Trophoblast cell (in vitro differentiated cells and primary cell): ENCODE results near the gene RTL10.

Experiments
- DNase-seq, 2 donors: peaks; one replicate each; pipeline ENCODE4 v3.0.0-alpha.2; 2016
- H2AFZ ChIP-seq: 2 replicates; pipeline ENCODE4 v1.6.1; 2013; ENCODE audit warnings: low read length, moderate library complexity, mild to moderate bottlenecking; ENCODE audit not compliant: insufficient read depth, poor library complexity
- H2AK5ac ChIP-seq: 2 replicates; pipeline ENCODE4 v1.6.1; 2013; ENCODE audit warnings: mild to moderate bottlenecking, low read length
- H2BK120ac ChIP-seq: 2 replicates; pipeline ENCODE4 v1.6.1; 2013; ENCODE audit warnings: low read length, mild to moderate bottlenecking, moderate library complexity; ENCODE audit not compliant: insufficient read depth, poor library complexity
- H2BK12ac ChIP-seq: 2 replicates; pipeline ENCODE4 v1.6.1; 2013; ENCODE audit warnings: mild to moderate bottlenecking, low read length, moderate library complexity
- H2BK5ac ChIP-seq: 2 replicates; pipeline ENCODE4 v1.6.1; 2013; ENCODE audit warnings: low read length, low read depth, moderate library complexity, mild to moderate bottlenecking; ENCODE audit not compliant: poor library complexity
- H3K14ac ChIP-seq: 2 replicates; pipeline ENCODE4 v1.6.1; 2013; ENCODE audit warnings: mild to moderate bottlenecking, low read length
- H3K18ac ChIP-seq: 2 replicates; pipeline ENCODE4 v1.6.1; 2013; ENCODE audit warnings: mild to moderate bottlenecking, low read length
- H3K23ac ChIP-seq: 2 replicates; pipeline ENCODE4 v1.6.1; 2013; ENCODE audit warnings: low read length
- H3K27ac ChIP-seq: 2 replicates; pipeline ENCODE4 v1.5.1; 2013; ENCODE audit warnings: low read depth, mild to moderate bottlenecking, inconsistent platforms, low read length, moderate library complexity
- H3K27me3 ChIP-seq: 2 replicates; pipeline ENCODE4 v1.6.1; 2013; ENCODE audit warnings: inconsistent platforms, mild to moderate bottlenecking, low read length, moderate library complexity; ENCODE audit not compliant: insufficient read depth
- H3K36me3 ChIP-seq, 2 experiments: 1 replicate in 1 of 2; 2 replicates in 1 of 2; pipeline ENCODE4 v1.6.1; 2013; ENCODE audit warnings: low read length in 2 of 2, mild to moderate bottlenecking in 2 of 2, moderate library complexity in 1 of 2; ENCODE audit not compliant: insufficient read depth in 2 of 2, control insufficient read depth in 1 of 2
- H3K4ac ChIP-seq: 2 replicates; pipeline ENCODE4 v1.6.1; 2013; ENCODE audit warnings: low read depth, mild to moderate bottlenecking, low read length, moderate library complexity
- H3K4me1 ChIP-seq, 2 experiments: 1 replicate in 1 of 2; 2 replicates in 1 of 2; pipeline ENCODE4 v1.6.1; 2013; ENCODE audit warnings: low read length in 2 of 2, mild to moderate bottlenecking in 2 of 2, moderate library complexity in 1 of 2; ENCODE audit not compliant: insufficient read depth in 2 of 2, control insufficient read depth in 1 of 2
- H3K4me2 ChIP-seq: 2 replicates; pipeline ENCODE4 v1.6.1; 2013; ENCODE audit warnings: inconsistent platforms, mild to moderate bottlenecking, low read length, moderate library complexity
- H3K4me3 ChIP-seq: 2 replicates; pipeline ENCODE4 v1.5.1; 2013; ENCODE audit warnings: mild to moderate bottlenecking, low read depth, low read length, inconsistent platforms
- H3K79me1 ChIP-seq: one replicate; pipeline ENCODE4 v1.6.1; 2013; ENCODE audit warnings: low read length
- H3K79me2 ChIP-seq: 2 replicates; pipeline ENCODE4 v1.6.1; 2013; ENCODE audit warnings: low read length, mild to moderate bottlenecking; ENCODE audit not compliant: control insufficient read depth, insufficient read depth, poor library complexity
- H3K9ac ChIP-seq: 2 replicates; pipeline ENCODE4 v1.6.1; 2013; ENCODE audit warnings: mild to moderate bottlenecking, low read length
- H3K9me3 ChIP-seq: 2 replicates; pipeline ENCODE4 v1.6.1; 2013; ENCODE audit warnings: low read depth, mild to moderate bottlenecking, control low read depth, inconsistent platforms, low read length; ENCODE audit not compliant: insufficient read depth
- H4K12ac ChIP-seq: 2 replicates; pipeline ENCODE4 v1.6.1; 2013; ENCODE audit warnings: low read depth, mild to moderate bottlenecking, low read length, moderate library complexity
- H4K8ac ChIP-seq: 2 replicates; pipeline ENCODE4 v1.6.1; 2013; ENCODE audit warnings: low read depth, mild to moderate bottlenecking, low read length, moderate library complexity
- H4K91ac ChIP-seq: one replicate; pipeline ENCODE4 v1.6.1; 2013; ENCODE audit warnings: low read depth, mild to moderate bottlenecking, low read length, moderate library complexity
- WGBS: extraction: QIAGEN DNeasy Blood & Tissue Kit; methylation state at CpG from one replicate; pipeline ENCODE4 v1.1.7; 2013; ENCODE audit warnings: missing lambda C conversion rate; ENCODE audit not compliant: insufficient read length, insufficient coverage; ENCODE audit errors: extremely low coverage; 5-methylcytosine and 5-hydroxymethylcytosine counted together

The RTL10 gene

GRCh38 chr22:19875061-19875530 is 20.4 kb upstream of the RTL10 start:
- WGBS: no CpG with 5 or more reads among the region's 12 CpGs

GRCh38 chr22:19874307-19875060 is 19.8 kb upstream of the RTL10 start:
- DNase-seq: no peak
- H4K12ac ChIP-seq: no peak overlapping the region
- no peak overlapping the region for H2BK12ac ChIP-seq
- H4K91ac ChIP-seq: no peak overlapping the region
- H3K4me3 ChIP-seq: no peak overlapping the region
- no peaks in the 10 kb centered on the region for H3K79me2 ChIP-seq
- H3K9me3 ChIP-seq: peaks cover 1% of the 10 kb centered on the region
- H2AFZ ChIP-seq: no peak overlapping the region
- peaks cover 8% of the 10 kb centered on the region for H3K79me1 ChIP-seq
- H2AK5ac ChIP-seq: no peak overlapping the region
- H3K23ac ChIP-seq: no peak overlapping the region
- H3K18ac ChIP-seq: no peak overlapping the region
- H2BK5ac ChIP-seq: no peak overlapping the region
- no peak overlapping the region for H3K27ac ChIP-seq
- H2BK120ac ChIP-seq: no peak overlapping the region
- no peaks in the 10 kb centered on the region for H3K36me3 ChIP-seq
- no peak overlapping the region for H3K4me2 ChIP-seq
- no peak overlapping the region for H3K14ac ChIP-seq
- no CpG with 5 or more reads among the region's 27 CpGs for WGBS
- H4K8ac ChIP-seq: no peak overlapping the region
- no peaks in the 10 kb centered on the region for H3K27me3 ChIP-seq
- no peak overlapping the region for H3K9ac ChIP-seq
- H3K4me1 ChIP-seq: peaks cover 0 to 2% of the 10 kb centered on the region in 2 experiments
- H3K4ac ChIP-seq: no peak overlapping the region

More at GRCh38 chr22:19875061-19875530, 20.4 kb upstream of the RTL10 start:
- H3K23ac ChIP-seq: no peak overlapping the region
- H3K27ac ChIP-seq: no peak overlapping the region
- no peak overlapping the region for H3K14ac ChIP-seq
- no peak overlapping the region for H2BK12ac ChIP-seq
- H4K12ac ChIP-seq: no peak overlapping the region
- H3K36me3 ChIP-seq: no peaks in the 10 kb centered on the region
- H3K9ac ChIP-seq: no peak overlapping the region
- H4K8ac ChIP-seq: no peak overlapping the region
- H3K79me1 ChIP-seq: peaks cover 14% of the 10 kb centered on the region
- peaks cover 6 to 8% of the 10 kb centered on the region in 2 experiments for H3K4me1 ChIP-seq
- peaks cover 3% of the 10 kb centered on the region for H3K9me3 ChIP-seq
- no peak overlapping the region for H3K4me2 ChIP-seq
- no peak overlapping the region for H3K4me3 ChIP-seq
- H3K79me2 ChIP-seq: peaks cover 6% of the 10 kb centered on the region
- no peak overlapping the region for H2BK5ac ChIP-seq
- no peak overlapping the region for H3K18ac ChIP-seq
- no peak overlapping the region for H2BK120ac ChIP-seq
- H4K91ac ChIP-seq: peak overlapping the region; percentile 1
- no peak overlapping the region for H2AFZ ChIP-seq
- H3K27me3 ChIP-seq: no peaks in the 10 kb centered on the region
- no peak for DNase-seq
- no peak overlapping the region for H2AK5ac ChIP-seq
- no peak overlapping the region for H3K4ac ChIP-seq

- H2AK5ac ChIP-seq: no peak overlapping the region
- H4K8ac ChIP-seq: no peak overlapping the region
- H3K27me3 ChIP-seq: no peaks in the 10 kb centered on the region
- H2AFZ ChIP-seq: no peak overlapping the region
- DNase-seq: no peak
- H2BK120ac ChIP-seq: no peak overlapping the region
- no peaks in the 10 kb centered on the region for H3K4me1 ChIP-seq
- no peak overlapping the region for H3K4me3 ChIP-seq
- peaks cover 8% of the 10 kb centered on the region for H3K79me1 ChIP-seq
- no peak overlapping the region for H3K4me2 ChIP-seq
- H3K27ac ChIP-seq: no peak overlapping the region
- no CpG with 5 or more reads among the region's 7 CpGs for WGBS
- no peaks in the 10 kb centered on the region for H3K36me3 ChIP-seq
- no peak overlapping the region for H3K23ac ChIP-seq
- H2BK5ac ChIP-seq: no peak overlapping the region
- no peak overlapping the region for H3K18ac ChIP-seq
- peaks cover 1% of the 10 kb centered on the region for H3K9me3 ChIP-seq
- H3K4ac ChIP-seq: no peak overlapping the region
- H3K14ac ChIP-seq: no peak overlapping the region
- H2BK12ac ChIP-seq: no peak overlapping the region
- no peak overlapping the region for H4K12ac ChIP-seq
- H3K79me2 ChIP-seq: no peaks in the 10 kb centered on the region
- H3K9ac ChIP-seq: no peak overlapping the region
- no peak overlapping the region for H4K91ac ChIP-seq
Measured at GRCh38 chr22:19873960-19874306, 19.3 kb upstream of the RTL10 start.

- Histone ChIP-seq H3K23ac (no peak overlapping the region), H4K91ac (no peak overlapping the region), H3K9me3 (peaks cover 1% of the 10 kb centered on the region), H3K4me2 (no peak overlapping the region), H2BK120ac (no peak overlapping the region), H3K79me1 (peaks cover 4% of the 10 kb centered on the region), H2BK5ac (no peak overlapping the region), H3K79me2 (no peaks in the 10 kb centered on the region), H3K9ac (no peak overlapping the region), H3K27me3 (no peaks in the 10 kb centered on the region), H4K12ac (no peak overlapping the region), H3K4me3 (no peak overlapping the region), H3K36me3 (no peaks in the 10 kb centered on the region), H3K4me1 (no peaks in the 10 kb centered on the region), H2BK12ac (no peak overlapping the region), H3K27ac (no peak overlapping the region), H3K14ac (no peak overlapping the region), H3K4ac (no peak overlapping the region), H3K18ac (no peak overlapping the region), H4K8ac (no peak overlapping the region), H2AK5ac (no peak overlapping the region), H2AFZ (no peak overlapping the region)
- no peak for DNase-seq
- WGBS: no CpG with 5 or more reads among the region's 27 CpGs
Measured at GRCh38 chr22:19873138-19873959, 18.7 kb upstream of the RTL10 start.
